ENCODE data around the gene KCNAB1.

- no peak for TF ChIP-seq TAF1 (IDR thresholded peaks at IDR 0.05; ENCODE audit: borderline replicate concordance, insufficient read depth, low read length)
- no peak for TF ChIP-seq POLR2AphosphoS5 (IDR thresholded peaks at IDR 0.05; ENCODE audit: low read depth, low read length)
- TF ChIP-seq REST (IDR thresholded peaks at IDR 0.05; ENCODE audit: insufficient read depth in 1 of 2, low read depth in 2 of 2, low read length in 2 of 2): no peak
Measured at GRCh38 chr3:156216852-156217251, 96.5 kb downstream of the KCNAB1 start.

All from PFSK-1 (cell line).